ENCODE results near the gene ITPKB. TPM values are rescaled to one million over a fixed set of nuclear protein-coding genes. Genes with fewer than 3 reads are reported as not detected.

ITPKB gene
- total and polyA plus RNA-seq, 9 donors = 11.3 to 43.2 (median 20.1) TPM

DNA sequence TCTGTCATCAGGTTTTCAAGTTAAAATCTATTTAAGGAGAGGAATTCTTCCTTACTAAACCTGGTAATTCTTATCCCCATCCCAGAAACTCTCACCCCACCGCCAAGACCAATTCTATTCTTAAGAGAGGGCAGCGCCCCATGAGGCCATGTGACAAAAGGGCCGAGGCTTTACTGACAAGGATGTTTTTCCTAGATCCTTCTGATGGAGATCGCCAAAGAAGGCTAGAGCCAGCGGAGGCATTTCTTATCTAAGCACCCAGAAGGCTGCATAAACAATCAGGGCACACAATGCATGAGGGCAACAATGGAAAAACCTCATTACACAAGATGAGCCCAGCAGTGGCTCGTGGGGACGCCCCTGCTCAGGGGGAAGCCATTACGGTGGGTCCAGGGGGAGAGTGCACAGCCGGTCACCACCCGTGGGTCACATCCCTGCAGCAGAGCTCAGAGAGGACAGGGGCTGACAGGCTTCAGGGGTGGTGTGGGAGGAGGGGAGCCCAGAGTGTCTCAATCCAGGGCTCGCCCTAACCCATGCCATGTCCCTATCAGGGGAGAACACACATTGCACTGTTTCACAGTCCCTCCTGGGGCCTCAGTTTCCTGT, 88.7 kb downstream of the ITPKB start:
- no peaks in the 10 kb centered on the region for H3K27me3 ChIP-seq
- no peak for DNase-seq
- peaks cover 4% of the 10 kb centered on the region for H3K4me1 ChIP-seq (ENCODE audit: insufficient read depth)
- intact Hi-C loops (cut with DNase I) = no loop called here
- H3K27ac ChIP-seq = no peak overlapping the region
- 82 to 84% (median 83%) methylated on average over 11 of the region's 11 CpGs for WGBS, 3 donors
- no peaks in the 10 kb centered on the region for H3K36me3 ChIP-seq
- H3K4me3 ChIP-seq = no peak overlapping the region
- TF ChIP-seq POLR2A (IDR thresholded peaks at IDR 0.05) (no peak), EP300 (IDR thresholded peaks at IDR 0.05) (no peak)
- TF ChIP-seq, protein P1, sequence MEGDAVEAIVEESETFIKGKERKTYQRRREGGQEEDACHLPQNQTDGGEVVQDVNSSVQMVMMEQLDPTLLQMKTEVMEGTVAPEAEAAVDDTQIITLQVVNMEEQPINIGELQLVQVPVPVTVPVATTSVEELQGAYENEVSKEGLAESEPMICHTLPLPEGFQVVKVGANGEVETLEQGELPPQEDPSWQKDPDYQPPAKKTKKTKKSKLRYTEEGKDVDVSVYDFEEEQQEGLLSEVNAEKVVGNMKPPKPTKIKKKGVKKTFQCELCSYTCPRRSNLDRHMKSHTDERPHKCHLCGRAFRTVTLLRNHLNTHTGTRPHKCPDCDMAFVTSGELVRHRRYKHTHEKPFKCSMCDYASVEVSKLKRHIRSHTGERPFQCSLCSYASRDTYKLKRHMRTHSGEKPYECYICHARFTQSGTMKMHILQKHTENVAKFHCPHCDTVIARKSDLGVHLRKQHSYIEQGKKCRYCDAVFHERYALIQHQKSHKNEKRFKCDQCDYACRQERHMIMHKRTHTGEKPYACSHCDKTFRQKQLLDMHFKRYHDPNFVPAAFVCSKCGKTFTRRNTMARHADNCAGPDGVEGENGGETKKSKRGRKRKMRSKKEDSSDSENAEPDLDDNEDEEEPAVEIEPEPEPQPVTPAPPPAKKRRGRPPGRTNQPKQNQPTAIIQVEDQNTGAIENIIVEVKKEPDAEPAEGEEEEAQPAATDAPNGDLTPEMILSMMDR (IDR thresholded peaks at IDR 0.05) = no peak
- no peaks in the 10 kb centered on the region for H3K9me3 ChIP-seq

DNA sequence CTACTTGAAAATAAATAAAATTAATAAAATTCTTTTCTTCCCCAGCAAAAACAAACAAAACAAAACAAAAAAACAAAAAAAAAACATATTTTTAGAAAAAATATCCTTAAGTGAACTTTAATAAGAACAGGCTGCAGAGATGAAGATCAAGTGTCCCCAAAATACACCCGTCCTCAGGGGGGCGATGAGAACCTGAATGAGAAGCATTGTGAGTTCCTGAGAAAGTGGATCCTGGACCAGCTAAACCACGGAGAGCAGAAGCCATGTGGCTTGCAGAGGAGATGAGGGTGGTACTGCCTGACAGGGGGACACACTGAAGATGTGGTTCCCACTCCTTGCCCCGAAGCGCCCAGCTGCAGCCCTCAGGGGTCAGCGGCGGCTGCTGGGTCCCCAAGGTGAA, 89.3 kb downstream of the ITPKB start:
- Histone ChIP-seq H3K36me3 (no peaks in the 10 kb centered on the region), H3K4me3 (no peak overlapping the region), H3K9me3 (no peaks in the 10 kb centered on the region), H3K27me3 (no peaks in the 10 kb centered on the region), H3K4me1 (ENCODE audit: insufficient read depth) (peaks cover 4% of the 10 kb centered on the region), H3K27ac (no peak overlapping the region)
- intact Hi-C loops (cut with DNase I) = loop anchor here in 1 of 4 donors (10.0 kb wide), 1 partner anchor 85 kb away; the partner anchor contains the start of gene ITPKB
- WGBS, 3 donors = 75 to 83% (median 81%) methylated on average over 7 of the region's 7 CpGs
- TF ChIP-seq, protein P1 (IDR thresholded peaks at IDR 0.05) = no peak
- TF ChIP-seq EP300 (IDR thresholded peaks at IDR 0.05) = no peak
- TF ChIP-seq POLR2A (IDR thresholded peaks at IDR 0.05) = no peak
- no peak for DNase-seq

- no peaks in the 10 kb centered on the region for H3K27me3 ChIP-seq
- intact Hi-C loops (cut with DNase I) = loop anchor here in 1 of 4 donors (10.0 kb wide), 1 partner anchor 86 kb away; the partner anchor contains the start of gene ITPKB
- 87 to 98% (median 90%) methylated on average over 8 of the region's 8 CpGs for WGBS, 3 donors
- no peaks in the 10 kb centered on the region for H3K36me3 ChIP-seq
- TF ChIP-seq EP300 (IDR thresholded peaks at IDR 0.05) (no peak), POLR2A (IDR thresholded peaks at IDR 0.05) (no peak)
- TF ChIP-seq, protein P1 (IDR thresholded peaks at IDR 0.05) = no peak
- H3K4me3 ChIP-seq = no peak overlapping the region
- no peak for DNase-seq
- no peaks in the 10 kb centered on the region for H3K9me3 ChIP-seq
- no peaks in the 10 kb centered on the region for H3K4me1 ChIP-seq (ENCODE audit: insufficient read depth)
- H3K27ac ChIP-seq = no peak overlapping the region
These were observed 89.8 kb downstream of the ITPKB start for GRCh38 chr1:226649244-226649643.

GRCh38 chr1:226648421-226648820, 90.7 kb downstream of the ITPKB start:
- TF ChIP-seq, protein P1 (IDR thresholded peaks at IDR 0.05) = no peak
- TF ChIP-seq EP300 (IDR thresholded peaks at IDR 0.05) (no peak), POLR2A (IDR thresholded peaks at IDR 0.05) (no peak)
- Histone ChIP-seq H3K27ac (no peak overlapping the region), H3K4me3 (no peak overlapping the region), H3K9me3 (no peaks in the 10 kb centered on the region), H3K27me3 (no peaks in the 10 kb centered on the region), H3K36me3 (no peaks in the 10 kb centered on the region), H3K4me1 (ENCODE audit: insufficient read depth) (peaks cover 4% of the 10 kb centered on the region)
- intact Hi-C loops (cut with DNase I) = loop anchor here in 1 of 4 donors (10.0 kb wide), 1 partner anchor 86 kb away; the partner anchor contains the start of gene ITPKB
- DNase-seq = no peak
- WGBS, 3 donors = 90 to 92% (median 91%) methylated on average over 5 to 6 of the region's 6 CpGs

All from ovary (tissue), 9 donors.